CD4-positive, alpha-beta T cell treated with Interleukin-4 for 4 hours (primary cell): ENCODE measurements around the gene SLC9C1.

Experiments used
- DNase-seq: peaks from one replicate; pipeline ENCODE4 v3.0.0-alpha.2; 2020

The SLC9C1 gene

DNA sequence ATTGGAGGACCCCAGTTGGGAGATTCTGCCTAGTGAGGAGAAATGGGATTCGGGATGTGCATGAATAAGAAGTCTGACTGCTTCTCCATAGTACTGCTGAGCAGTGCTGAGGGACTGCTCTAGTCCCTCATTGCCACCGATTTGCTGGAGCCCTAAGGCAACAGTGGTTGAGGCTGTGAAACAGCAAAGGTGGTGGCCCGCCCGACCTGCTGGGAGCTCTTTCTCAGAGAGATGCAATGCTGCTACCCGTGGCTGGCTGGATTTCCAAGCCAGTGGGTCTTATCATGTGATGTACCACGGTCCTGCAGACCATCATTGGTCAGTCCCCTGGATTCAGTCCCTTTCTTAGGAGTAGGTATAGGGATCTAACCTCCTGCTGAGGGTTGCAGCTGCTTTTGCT, 118.4 kb downstream of the SLC9C1 start:
- DNase-seq, result no peak

DNA sequence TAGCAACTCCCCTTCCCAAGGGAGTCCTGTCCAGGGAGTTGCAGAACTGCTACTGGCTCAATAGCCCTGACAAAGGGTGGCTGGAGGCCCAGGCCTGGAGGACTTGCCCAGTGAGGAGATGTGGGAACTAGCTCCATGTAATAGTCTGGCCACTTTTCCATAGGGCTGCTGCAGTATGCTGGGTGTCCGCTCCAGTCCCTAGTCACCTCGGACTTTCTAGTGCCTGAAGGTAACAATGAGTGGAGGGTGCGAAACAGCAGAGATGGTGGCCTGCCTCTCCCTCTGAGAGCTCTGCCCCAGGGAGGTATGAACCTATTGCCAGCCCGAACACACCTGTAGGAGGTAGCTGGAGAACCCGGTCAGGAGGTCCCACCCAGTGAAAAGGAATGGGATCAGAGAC, 119.0 kb downstream of the SLC9C1 start:
- DNase-seq, result no peak

DNA sequence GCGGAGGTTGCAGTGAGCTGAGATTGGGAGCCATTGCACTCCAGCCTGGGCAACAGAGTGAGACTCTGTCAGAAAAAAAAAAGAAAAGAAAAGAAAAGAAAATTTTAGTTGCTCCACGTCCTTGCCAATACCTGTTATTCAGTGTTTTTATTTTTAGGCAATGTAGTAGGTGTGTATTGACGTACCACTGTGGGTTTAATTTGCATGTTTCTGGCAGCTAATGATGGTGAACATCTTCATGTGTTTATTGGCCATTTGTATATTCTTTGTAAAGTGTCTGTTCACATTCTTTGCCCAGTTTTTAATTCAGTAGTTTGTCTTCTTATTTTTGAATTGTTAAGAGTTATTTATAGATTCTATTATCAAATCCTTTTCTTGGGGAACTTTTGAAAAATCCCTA, 122.9 kb downstream of the SLC9C1 start:
- DNase-seq, result no peak

DNA sequence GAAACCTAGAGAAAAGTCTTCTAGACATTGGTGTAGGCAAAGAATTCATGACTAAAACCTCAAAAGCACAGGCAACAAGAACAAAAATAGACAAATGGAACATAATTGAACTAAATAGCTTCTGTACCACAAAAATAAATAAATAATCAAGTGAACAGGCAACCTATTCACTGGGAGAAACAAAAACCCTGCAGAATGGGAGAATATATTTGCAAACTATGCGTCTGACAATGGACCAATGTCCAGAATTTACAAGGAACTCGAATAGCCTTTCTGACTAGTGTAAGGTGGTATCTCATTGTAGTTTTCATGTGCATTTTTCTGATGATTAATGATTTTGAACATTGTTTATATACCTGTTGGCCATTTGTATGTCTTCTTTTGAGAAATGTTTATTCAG, 124.0 kb downstream of the SLC9C1 start:
- no peak for DNase-seq

DNA sequence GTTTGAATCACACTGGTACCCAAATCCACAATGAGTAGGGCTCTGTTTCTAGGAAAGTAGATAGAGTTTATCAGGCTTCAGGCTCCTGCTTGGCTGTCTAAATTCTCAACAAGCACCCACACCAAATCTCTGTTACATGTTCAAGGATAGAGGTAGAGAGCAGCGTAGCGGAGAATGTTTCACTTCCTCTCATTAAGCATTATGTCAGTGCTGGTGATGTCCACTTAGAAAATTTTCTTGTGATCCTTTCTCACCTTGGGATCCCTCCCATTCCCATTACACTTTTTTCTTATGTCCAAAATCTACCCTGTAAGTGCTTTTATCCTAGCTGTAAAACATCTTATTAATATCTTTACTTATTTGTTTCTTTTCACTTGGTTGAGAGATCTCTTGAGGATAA, 126.3 kb downstream of the SLC9C1 start:
- no peak for DNase-seq

DNA sequence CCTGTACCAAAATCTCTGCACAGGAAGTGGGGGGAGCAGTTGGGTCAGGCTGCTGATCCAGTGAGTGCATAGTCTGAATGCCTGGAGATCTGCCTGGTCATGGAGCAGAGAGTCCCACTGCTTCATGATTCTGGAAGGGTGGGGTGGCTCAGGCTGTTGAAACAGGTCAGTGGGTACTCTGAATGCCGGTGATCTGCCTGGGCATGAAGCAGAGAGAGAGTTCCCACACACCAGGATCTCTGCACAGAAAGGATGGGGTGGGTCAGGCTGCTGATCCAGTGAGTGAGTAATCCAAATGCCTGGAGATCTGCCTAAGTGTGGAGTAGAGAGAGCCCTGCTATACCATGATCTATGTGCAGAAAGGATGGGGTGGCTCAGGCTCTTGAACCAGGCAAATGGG, 144.9 kb downstream of the SLC9C1 start:
- no peak for DNase-seq

DNA sequence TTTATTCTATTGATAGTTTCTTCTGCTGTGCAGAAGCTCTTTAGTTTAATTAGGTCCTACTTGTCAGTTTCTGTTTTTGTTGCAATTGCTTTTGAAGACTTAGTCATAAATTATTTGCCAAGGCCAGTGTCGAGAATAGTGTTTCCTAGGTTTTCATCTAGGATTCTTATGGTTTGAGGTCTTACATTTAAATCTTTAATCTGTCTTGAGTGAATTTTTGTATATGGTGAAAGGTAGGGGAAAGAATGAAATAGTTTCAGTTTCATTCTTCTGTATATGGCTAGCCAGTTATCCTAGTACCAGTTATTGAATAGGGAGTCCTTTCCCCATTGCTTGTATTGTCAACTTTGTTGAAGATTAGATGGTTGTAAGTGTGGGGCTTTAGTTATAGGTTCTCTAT, 150.3 kb downstream of the SLC9C1 start:
- no peak for DNase-seq

DNA sequence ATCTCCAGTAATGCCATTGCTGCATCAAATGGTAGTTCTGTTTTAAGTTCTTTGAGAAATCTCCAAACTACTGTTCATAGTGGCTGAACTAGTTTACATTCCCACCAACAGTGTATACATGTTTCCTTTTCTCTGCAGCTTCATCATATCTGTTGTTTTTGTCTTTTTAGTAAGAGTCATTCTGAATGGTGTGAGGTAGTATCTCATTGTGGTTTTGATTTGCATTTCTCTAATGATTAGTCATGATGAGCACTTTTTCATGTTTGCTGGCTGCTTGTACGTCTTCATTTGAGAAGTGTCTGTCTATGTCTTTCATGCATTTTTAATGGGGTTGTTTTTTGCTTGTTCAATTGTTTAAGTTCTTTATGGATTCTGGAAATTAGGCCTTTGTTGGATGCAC, 150.8 kb downstream of the SLC9C1 start:
- DNase-seq, result peak; percentile 41

DNA sequence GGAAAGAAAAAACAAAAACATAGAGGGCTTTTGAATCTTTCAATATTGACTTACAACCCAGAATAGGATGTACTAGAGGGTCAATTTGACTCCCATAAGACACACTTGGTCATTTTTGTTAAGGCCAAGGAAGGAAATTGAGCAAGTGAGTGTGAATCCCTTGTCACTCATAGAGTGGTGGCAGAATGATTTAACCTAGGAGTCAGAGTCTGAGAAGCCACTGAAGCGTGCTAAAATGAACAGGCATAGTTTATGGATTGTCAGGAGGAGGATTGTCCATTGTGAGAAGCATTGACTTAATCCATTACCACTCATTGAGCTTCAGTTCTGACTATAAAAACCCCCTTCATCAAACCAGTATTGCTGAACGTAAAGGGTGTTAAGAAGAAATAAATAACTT, 152.7 kb downstream of the SLC9C1 start:
- DNase-seq, result no peak

DNA sequence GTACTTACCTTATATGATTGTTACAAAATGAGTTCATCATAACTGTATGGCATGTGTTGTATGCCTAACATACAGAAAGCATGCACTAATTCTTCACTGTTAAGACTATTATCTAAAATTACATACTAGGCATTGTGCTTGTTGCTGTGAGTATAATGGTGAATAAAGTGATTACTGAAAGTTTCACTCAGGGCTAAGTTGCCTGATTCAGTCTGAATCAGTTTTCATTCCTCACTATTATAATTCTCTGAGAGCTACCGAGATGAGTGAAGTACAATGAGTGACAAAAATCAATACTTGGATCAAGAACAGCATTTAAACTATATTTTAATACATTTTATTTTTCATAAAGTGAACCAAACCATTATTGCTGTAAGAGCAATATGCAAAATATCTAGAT, 153.4 kb downstream of the SLC9C1 start:
- no peak for DNase-seq

DNA sequence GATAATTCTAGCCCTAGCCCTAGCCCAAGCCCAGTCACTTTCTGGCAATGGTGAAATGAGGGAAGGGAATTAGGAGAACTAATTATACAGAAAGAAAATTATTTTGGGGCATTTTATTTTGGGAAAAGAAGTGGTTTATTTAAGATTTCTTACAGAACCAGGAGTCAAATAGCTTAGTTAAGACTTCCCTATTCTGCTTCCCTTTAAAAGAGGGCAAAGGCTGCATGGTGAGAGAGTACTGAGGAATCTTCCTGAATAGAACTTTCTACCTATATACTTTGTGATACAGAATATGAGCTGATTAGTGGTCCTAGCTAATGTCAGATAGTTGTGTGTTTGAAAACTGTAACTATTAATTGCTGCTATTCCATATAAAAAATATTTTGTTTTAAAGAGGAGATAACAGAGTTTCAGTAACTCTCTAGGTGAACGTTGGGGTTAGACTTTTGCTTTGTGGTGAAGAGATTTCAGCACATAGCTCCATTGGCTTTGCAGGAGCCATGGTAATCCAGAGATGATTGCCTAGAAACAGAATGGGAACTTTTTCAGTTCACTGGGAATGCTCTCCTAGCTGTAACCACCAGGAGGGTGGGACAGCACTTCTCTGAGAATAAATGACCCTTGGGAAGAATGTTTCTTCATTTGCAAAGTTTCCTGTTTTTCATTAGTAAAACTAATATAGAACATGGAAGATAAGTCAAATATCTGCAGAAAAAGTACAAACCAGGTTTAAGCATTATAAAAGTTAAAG, 155.6 kb downstream of the SLC9C1 start:
- no peak for DNase-seq

DNA sequence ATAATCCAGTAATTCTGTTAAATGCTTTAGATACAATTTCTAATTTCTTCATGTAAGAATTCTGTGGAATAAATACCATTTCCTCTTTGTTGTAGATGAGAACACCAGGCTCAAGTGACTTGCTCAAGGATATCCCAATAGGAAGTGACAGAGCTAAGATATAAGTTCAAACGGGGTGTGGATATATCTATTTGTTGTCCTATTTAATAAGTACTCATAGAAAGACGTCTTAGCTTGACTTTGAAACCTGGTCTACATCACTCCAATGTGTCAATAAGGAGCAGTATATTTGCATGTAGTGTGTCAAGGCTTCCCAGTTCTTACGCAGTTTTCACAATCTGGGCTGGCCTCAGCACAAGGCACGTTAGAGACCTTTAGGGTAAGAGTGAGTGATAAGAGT, 156.2 kb downstream of the SLC9C1 start:
- DNase-seq, result no peak

DNA sequence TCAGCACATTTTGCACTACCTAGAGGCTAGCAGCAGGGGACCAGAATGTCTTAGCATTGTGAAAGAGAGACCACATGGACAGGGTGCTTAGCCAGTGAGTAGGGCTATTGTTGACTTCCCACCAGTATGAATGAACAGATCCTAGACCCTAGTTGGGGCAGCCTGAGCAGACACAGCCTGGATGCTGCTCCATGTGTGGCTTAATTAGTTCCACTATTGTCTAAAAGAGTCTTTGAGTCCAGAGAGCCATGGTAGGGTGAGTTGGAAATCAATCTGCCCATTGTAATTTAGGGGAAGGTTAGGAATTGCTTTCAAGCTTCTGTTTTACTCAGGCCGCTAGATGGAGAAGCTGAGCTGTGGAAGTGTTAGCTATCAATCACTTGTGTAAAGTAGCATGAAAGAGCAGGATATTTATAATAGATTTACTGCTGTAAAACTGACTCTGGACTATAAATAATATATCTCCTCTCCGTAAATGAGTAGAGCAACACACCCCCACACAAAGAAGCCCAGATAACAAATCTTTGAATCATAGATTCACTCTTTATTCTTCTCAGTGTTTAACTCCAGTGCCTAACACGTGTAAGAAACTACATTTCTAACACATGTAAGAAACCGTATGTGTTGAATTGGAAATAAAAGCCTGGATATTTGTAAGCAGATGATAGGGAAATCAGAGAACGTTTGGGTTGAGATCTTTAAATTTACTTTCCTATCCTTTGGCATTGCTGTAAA, 156.9 kb downstream of the SLC9C1 start:
- DNase-seq, result peak; percentile 63

DNA sequence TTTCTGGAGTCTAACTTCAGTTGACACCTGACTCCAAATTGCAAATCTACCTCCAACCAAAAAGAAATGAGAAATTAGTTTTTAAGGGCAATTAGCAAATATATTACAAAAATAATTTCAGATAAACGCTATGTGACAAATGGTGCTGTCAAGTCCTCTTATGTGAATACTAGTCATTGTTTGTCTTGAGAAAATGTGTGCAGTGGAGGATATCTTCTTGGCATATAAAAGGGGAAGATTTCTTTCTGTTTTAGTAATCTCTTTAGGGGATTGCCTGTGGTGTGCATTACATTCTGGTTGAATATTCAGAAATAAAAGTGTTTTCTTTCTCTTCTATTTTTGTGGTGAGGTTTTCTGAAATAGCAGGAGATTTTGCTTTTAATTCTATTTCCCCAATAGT, 158.0 kb downstream of the SLC9C1 start:
- DNase-seq, result no peak

DNA sequence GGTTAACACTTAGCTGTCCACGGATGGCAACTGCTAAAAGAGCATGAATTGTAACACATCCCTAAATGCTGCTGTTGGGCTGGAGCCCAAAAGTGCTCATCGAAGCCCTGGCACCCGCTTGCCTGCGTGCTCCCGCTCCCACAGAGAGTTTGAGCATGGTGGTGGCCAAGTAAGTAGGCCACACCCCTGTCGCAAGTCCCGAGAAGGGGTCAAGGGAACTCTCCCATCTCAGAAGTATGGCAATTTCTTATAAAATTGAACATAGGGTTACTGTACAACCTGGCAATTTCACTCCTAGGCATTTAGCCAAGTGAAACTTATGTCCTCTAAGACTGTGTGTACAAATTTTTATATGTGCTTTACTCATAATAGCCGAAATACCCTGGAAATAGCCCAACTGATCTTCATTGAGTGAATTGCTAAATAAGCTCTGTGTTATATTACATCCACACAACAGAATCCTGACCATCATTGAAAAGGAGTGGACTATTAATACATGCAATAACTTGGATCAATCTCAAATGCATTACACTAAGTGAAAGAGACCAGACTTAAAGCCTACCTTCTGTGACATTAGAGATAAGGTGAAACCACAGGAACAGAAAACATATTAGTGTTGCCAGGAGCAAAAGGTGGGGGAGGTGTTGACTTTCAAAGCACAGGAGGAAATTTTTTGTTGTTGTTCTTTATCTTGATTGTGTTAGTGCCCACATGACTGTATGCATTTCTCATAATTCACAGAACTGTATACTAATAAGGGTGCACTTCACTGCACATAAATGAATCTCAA, 159.5 kb downstream of the SLC9C1 start:
- DNase-seq, result peak; percentile 81

DNA sequence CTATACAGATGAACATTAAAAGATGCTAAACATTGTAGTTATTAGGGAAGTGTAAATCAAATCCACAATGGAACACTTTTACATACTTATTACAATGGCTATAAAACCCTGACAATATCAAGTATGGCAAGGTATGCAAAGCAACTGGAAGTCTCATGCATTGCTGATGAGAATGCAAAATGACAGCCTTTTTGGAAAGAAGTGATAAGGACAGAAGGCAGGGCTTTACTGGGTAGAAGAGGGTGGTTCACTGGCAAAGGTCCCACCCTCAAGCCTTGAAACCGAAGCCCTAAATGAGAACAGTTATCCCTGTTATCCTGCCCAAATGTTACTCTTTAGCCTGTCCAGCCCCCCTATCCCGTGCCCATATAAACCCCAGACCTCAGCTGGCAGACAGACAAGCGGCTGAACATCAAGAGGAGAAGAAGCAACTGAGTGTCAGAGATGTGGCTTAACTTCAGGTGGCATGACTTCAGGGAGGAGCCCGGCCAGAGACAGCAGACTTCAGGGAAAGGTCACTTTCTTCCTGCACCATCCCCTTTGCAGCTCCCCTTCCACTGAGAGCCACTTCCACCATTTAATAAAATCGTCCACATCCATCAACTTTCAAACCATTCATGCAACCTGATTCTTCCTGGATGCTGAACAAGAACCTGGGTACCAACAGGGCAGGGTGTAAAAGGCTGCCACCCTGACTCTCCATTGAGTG, 160.2 kb downstream of the SLC9C1 start:
- no peak for DNase-seq

DNA sequence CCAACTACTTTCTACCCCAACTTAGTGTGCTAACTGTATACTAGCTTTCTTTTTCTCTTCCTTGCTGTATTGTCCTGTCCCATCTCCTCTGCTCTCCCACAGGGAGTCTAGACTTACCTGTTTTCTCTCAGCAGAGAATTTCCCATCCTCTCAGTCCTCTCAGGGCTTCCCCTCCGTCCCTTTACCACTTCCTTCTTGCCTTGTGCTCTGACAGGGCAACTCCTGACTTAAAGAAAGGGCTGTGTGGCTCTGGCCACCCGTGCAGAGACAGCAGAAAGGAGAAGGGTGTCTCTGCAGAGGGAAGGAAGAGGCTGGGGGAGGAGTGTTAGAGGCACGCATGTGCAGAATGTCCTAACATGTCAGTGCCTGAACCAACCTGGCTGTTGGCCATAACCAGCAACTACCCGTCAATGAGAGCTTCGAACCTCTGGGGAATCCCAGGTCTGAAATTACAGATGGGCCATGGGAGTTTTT, 161.0 kb downstream of the SLC9C1 start, which contains the start of gene GCSAM:
Gene GCSAM (minus strand): TSS at position 274 of the 474 bp plus-strand sequence. CDS start 128 bp downstream, at position 146.
- DNase-seq, result peak; percentile 90

DNA sequence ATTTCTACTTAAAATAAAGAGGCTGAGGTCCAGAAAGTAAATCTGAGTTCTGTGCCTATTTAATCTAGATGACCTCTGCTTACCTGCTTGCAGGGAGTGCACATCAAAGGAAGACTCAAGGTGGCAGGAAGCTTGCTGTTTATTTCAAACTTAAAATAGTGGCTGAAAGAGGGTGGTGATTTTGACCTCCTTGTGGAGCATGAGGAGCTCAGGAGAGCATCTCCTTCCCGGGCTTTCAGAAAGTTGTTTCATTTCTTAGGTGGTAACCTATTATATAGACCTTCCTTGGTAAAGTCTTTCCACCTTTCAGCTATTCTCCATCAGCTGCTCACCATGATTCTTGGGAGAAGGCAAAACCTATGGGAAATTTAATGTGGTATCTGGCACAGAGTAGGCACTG, 161.5 kb downstream of the SLC9C1 start:
- DNase-seq, result no peak

DNA sequence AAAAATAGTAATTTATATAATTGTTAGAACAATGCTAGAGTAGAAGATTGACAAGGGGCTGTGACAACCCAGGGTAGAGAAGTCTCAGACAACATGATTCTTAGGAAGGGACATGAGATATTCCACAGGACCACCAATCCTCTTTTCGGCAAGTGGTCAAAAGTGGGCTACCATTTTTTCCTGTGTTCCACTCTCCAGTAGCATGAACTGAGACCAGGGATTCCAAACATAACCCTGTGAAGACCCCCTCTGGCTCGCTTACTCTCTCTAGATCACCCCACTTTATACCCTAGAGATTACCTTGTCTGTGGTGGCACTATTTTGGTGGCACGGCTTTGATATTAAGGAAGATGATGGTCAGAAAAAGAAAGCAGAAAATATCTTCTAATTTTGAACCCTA, 161.9 kb downstream of the SLC9C1 start:
- no peak for DNase-seq

DNA sequence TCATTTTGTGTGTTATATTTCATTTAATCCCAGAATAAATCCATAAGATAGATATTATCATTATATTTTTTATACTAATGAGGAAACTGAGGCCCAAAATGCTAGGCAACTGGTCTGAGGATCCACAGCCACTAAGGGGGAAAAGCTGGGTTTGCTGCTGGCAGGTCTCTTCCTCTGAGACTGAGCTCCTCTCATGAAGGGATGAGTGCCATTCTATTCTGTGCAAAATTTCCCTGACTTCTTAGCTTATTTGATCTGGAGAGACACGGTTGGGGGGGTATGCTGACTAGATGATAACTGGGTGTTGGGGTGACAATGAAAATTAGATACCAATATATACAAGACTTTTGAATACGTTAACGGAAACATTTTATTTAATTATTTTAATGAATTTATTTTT, 162.9 kb downstream of the SLC9C1 start:
- no peak for DNase-seq

DNA sequence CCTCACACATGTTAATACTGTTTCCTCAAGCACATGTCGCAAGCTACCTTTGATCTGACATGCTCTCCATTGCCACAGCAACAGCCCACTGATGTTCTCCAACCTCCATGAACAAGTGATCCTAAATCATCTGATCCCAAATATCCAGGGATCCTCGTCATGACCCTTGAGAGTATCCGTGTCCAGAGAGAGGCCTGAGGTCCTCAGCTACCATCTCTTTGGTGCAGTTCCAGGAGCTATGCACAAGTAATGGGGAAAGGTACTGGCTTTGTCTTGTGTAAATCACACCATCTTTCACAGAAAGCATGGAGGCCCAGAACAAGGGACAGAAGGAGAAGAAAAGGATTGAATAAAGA, 163.4 kb downstream of the SLC9C1 start:
- no peak for DNase-seq

DNA sequence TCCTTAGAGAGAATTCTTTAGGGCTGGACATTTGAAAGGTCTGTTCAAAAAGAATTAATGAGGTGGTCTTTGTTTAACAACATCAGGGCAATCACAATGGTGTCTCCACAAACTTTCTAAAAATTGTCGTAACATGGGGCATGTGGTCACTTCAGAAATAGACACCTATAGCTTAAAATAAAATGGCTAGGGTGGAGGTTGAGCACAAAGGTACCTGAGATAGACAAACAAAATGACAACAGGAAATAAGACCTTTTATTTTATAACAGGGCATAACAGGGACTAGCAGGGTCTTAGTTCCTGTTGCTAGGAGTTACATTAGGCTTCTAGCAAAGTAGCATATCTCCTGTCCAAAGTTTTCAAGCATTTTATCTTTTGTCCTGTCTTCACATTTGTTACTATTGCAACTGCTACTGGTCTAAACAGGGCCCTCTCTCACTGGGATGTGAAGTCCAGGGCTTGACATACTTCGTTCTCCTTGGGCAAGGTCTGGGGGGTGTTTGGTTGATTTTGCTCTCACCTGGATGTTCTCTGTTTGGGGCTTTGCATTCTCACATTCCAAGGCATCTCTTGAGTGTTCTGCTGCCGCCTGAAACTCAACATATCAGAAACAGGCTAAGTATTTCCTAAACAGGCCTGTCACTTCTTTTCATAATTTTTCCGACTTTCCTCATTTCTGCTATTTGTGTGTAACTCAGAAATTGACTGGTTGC, 163.9 kb downstream of the SLC9C1 start:
- DNase-seq, result no peak
